HEK293T (cell line): ENCODE measurements around the gene DOCK7.

Experiments used
- ARNT ChIP-seq: fragments of 450-650 bp; IDR thresholded peaks from 2 replicates; pipeline ENCODE4 v1.6.1; 2017; ENCODE audit warnings: mild to moderate bottlenecking
- BHLHE40 ChIP-seq: fragments of 450-650 bp; IDR thresholded peaks from 2 replicates; pipeline ENCODE4 v1.6.1; 2016; ENCODE audit warnings: mild to moderate bottlenecking, moderate library complexity, borderline replicate concordance
- PKNOX1 ChIP-seq: fragments of 450-650 bp; IDR thresholded peaks from 2 replicates; pipeline ENCODE4 v1.6.1; 2016
- SUZ12 ChIP-seq: fragments of 450-650 bp; IDR thresholded peaks from 2 replicates; pipeline ENCODE4 v1.6.1; 2016; ENCODE audit warnings: mild to moderate bottlenecking
- TARDBP ChIP-seq: fragments of 450-650 bp; IDR thresholded peaks from 2 replicates; pipeline ENCODE4 v1.6.1; 2016
- ZNF384 ChIP-seq: fragments of 450-650 bp; IDR thresholded peaks from 2 replicates; pipeline ENCODE4 v1.6.1; 2016

GRCh38 chr1:62688687-62689085 lies 500 bp upstream of the DOCK7 start:
- TF ChIP-seq PKNOX1 (no peak), SUZ12 (no peak), BHLHE40 (no peak), ZNF384 (no peak), TARDBP (no peak), ARNT (no peak)
